ENCODE data around the gene ISOC1.

The ISOC1 gene

GRCh38 chr5:129096382-129096991 lies 1.9 kb downstream of the ISOC1 start:
- no peak for DNase-seq

- no peak for DNase-seq
Observed at GRCh38 chr5:129097498-129098296, 3.1 kb downstream of the ISOC1 start.

- DNase-seq = no peak
Observed at GRCh38 chr5:129098488-129099183, 4.1 kb downstream of the ISOC1 start.

GRCh38 chr5:129099184-129099569 lies 4.6 kb downstream of the ISOC1 start:
- no peak for DNase-seq

GRCh38 chr5:129101794-129102193 lies 7.2 kb downstream of the ISOC1 start:
- no peak for DNase-seq

- DNase-seq = no peak
Observed at GRCh38 chr5:129103397-129103796, 8.8 kb downstream of the ISOC1 start.

- no peak for DNase-seq
Observed at GRCh38 chr5:129104915-129105455, 10.4 kb downstream of the ISOC1 start.

GRCh38 chr5:129107637-129108036 lies 13.1 kb downstream of the ISOC1 start:
- no peak for DNase-seq

- no peak for DNase-seq
Observed at GRCh38 chr5:129110742-129111141, 16.2 kb downstream of the ISOC1 start.

- DNase-seq = no peak
Observed at GRCh38 chr5:129111351-129111750, 16.8 kb downstream of the ISOC1 start.

GRCh38 chr5:129112295-129112694 lies 17.7 kb downstream of the ISOC1 start:
- DNase-seq = no peak

GRCh38 chr5:129113867-129114266 lies 19.3 kb downstream of the ISOC1 start:
- no peak for DNase-seq

GRCh38 chr5:129114539-129115193 lies 20.1 kb downstream of the ISOC1 start:
- DNase-seq = no peak

- DNase-seq = no peak
Observed at GRCh38 chr5:129115680-129116079, 21.1 kb downstream of the ISOC1 start.

- DNase-seq = no peak
Observed at GRCh38 chr5:129116797-129117196, 22.2 kb downstream of the ISOC1 start.

GRCh38 chr5:129118405-129118804 lies 23.9 kb downstream of the ISOC1 start:
- DNase-seq = no peak

- no peak for DNase-seq
Observed at GRCh38 chr5:129118826-129119225, 24.3 kb downstream of the ISOC1 start.

GRCh38 chr5:129120158-129120581 lies 25.6 kb downstream of the ISOC1 start:
- DNase-seq = no peak

GRCh38 chr5:129122560-129122959 lies 28.0 kb downstream of the ISOC1 start:
- DNase-seq = no peak

- no peak for DNase-seq
Observed at GRCh38 chr5:129124608-129125007, 30.1 kb downstream of the ISOC1 start.

GRCh38 chr5:129125819-129126218 lies 31.3 kb downstream of the ISOC1 start:
- no peak for DNase-seq

GRCh38 chr5:129133553-129133952 lies 39.0 kb downstream of the ISOC1 start:
- no peak for DNase-seq

GRCh38 chr5:129135633-129136032 lies 41.1 kb downstream of the ISOC1 start:
- DNase-seq = no peak
